H9 (cell line): ENCODE data around the gene CIDEC. TPM values are rescaled to one million over a fixed set of nuclear protein-coding genes. Genes with fewer than 3 reads are reported as not detected.

Experiments used
- DNase-seq: peaks from one replicate; pipeline ENCODE4 v3.0.0-alpha.2; 2017
- H2AFZ ChIP-seq: one replicate; pipeline ENCODE4 v1.6.1; 2013; ENCODE audit warnings: mild to moderate bottlenecking, low read length, control low read depth, moderate library complexity
- H2AK5ac ChIP-seq: 2 replicates; pipeline ENCODE4 v1.6.1; 2013; ENCODE audit warnings: low read length, control low read depth, mixed read lengths; ENCODE audit not compliant: insufficient read length
- H2BK120ac ChIP-seq: one replicate; pipeline ENCODE4 v1.6.1; 2013; ENCODE audit warnings: low read depth, mild to moderate bottlenecking, low read length, control low read depth, inconsistent platforms; ENCODE audit not compliant: poor library complexity, severe bottlenecking
- H2BK12ac ChIP-seq: 2 replicates; pipeline ENCODE4 v1.6.1; 2013; ENCODE audit warnings: low read length, control low read depth, mixed read lengths, low read depth; ENCODE audit not compliant: insufficient read length
- H2BK15ac ChIP-seq: 2 replicates; pipeline ENCODE4 v1.6.1; 2013; ENCODE audit warnings: low read depth, low read length, control low read depth
- H2BK20ac ChIP-seq: one replicate; pipeline ENCODE4 v1.6.1; 2013; ENCODE audit warnings: low read depth, mild to moderate bottlenecking, low read length, control low read depth, inconsistent platforms; ENCODE audit not compliant: poor library complexity, severe bottlenecking
- H2BK5ac ChIP-seq: 2 replicates; pipeline ENCODE4 v1.6.1; 2013; ENCODE audit warnings: low read length, control low read depth, mixed read lengths; ENCODE audit not compliant: insufficient read length
- H3K14ac ChIP-seq: 2 replicates; pipeline ENCODE4 v1.6.1; 2013; ENCODE audit warnings: low read length, control low read depth; ENCODE audit not compliant: insufficient read depth
- H3K18ac ChIP-seq: 2 replicates; pipeline ENCODE4 v1.6.1; 2013; ENCODE audit warnings: low read depth, mild to moderate bottlenecking, mixed read lengths, low read length, control low read depth; ENCODE audit not compliant: insufficient read length
- H3K23ac ChIP-seq: 2 replicates; pipeline ENCODE4 v1.6.1; 2013; ENCODE audit warnings: low read length, control low read depth, mixed read lengths, low read depth; ENCODE audit not compliant: insufficient read length
- H3K23me2 ChIP-seq: 2 replicates; pipeline ENCODE4 v1.6.1; 2013; ENCODE audit warnings: low read depth, mild to moderate bottlenecking, mixed read lengths, low read length, control low read depth; ENCODE audit not compliant: insufficient read length, poor library complexity, severe bottlenecking
- H3K27ac ChIP-seq: 2 replicates; pipeline ENCODE4 v1.5.1; 2013; ENCODE audit warnings: low read length, control low read depth, mixed read lengths, low read depth; ENCODE audit not compliant: insufficient read length
- H3K27me3 ChIP-seq: 2 replicates; pipeline ENCODE4 v1.6.1; 2013; ENCODE audit warnings: low read length, control low read depth, inconsistent platforms; ENCODE audit not compliant: insufficient read depth
- H3K4ac ChIP-seq: 2 replicates; pipeline ENCODE4 v1.6.1; 2013; ENCODE audit warnings: low read depth, mild to moderate bottlenecking, control low read depth, inconsistent platforms, low read length, moderate library complexity
- H3K4me1 ChIP-seq: 2 replicates; pipeline ENCODE4 v1.6.1; 2013; ENCODE audit warnings: low read length, control low read depth, inconsistent platforms; ENCODE audit not compliant: insufficient read depth
- H3K4me2 ChIP-seq: 2 replicates; pipeline ENCODE4 v1.6.1; 2013; ENCODE audit warnings: low read length, control low read depth, mixed read lengths; ENCODE audit not compliant: insufficient read length, insufficient read depth
- H3K56ac ChIP-seq: 2 replicates; pipeline ENCODE4 v1.6.1; 2013; ENCODE audit warnings: low read depth, mild to moderate bottlenecking, mixed read lengths, low read length, control low read depth; ENCODE audit not compliant: insufficient read length
- H3K79me1 ChIP-seq: 2 replicates; pipeline ENCODE4 v1.6.1; 2013; ENCODE audit warnings: low read depth, mild to moderate bottlenecking, moderate library complexity, low read length, control low read depth, inconsistent platforms; ENCODE audit not compliant: insufficient read depth, poor library complexity, severe bottlenecking
- H3K79me2 ChIP-seq: 2 replicates; pipeline ENCODE4 v1.6.1; 2013; ENCODE audit warnings: low read length, control low read depth, inconsistent platforms; ENCODE audit not compliant: insufficient read depth
- H3K9ac ChIP-seq: 2 replicates; pipeline ENCODE4 v1.6.1; 2013; ENCODE audit warnings: low read length, control low read depth, mixed read lengths; ENCODE audit not compliant: insufficient read length; ENCODE audit errors: extremely low read depth
- H3K9me3 ChIP-seq: one replicate; pipeline ENCODE4 v1.6.1; 2013; ENCODE audit warnings: low read depth, low read length, inconsistent platforms; ENCODE audit not compliant: control insufficient read depth
- H3T11ph ChIP-seq: one replicate; pipeline ENCODE4 v1.6.1; 2013; ENCODE audit warnings: mild to moderate bottlenecking, low read length, control low read depth, inconsistent platforms
- H4K20me1 ChIP-seq: one replicate; pipeline ENCODE4 v1.6.1; 2013; ENCODE audit not compliant: control insufficient read depth, insufficient read length, insufficient read depth
- H4K5ac ChIP-seq: 2 replicates; pipeline ENCODE4 v1.6.1; 2013; ENCODE audit warnings: low read depth, mild to moderate bottlenecking, mixed read lengths, low read length, control low read depth; ENCODE audit not compliant: insufficient read length
- H4K8ac ChIP-seq: replicated peaks from 2 replicates; pipeline ENCODE4 v1.6.1; 2013; ENCODE audit warnings: low read length, control low read depth, mixed read lengths, low read depth; ENCODE audit not compliant: insufficient read length
- H4K91ac ChIP-seq: 2 replicates; pipeline ENCODE4 v1.6.1; 2013; ENCODE audit warnings: low read depth, mild to moderate bottlenecking, moderate library complexity, mixed read lengths, low read length, control low read depth; ENCODE audit not compliant: insufficient read length
- H3K27ac Mint-ChIP-seq, 3 experiments: 2 replicates in 2 of 3; 3 replicates in 1 of 3; pipeline ENCODE4 v1.8.0; 2020 to 2021; ENCODE audit warnings: mixed read lengths in 3 of 3, mild to moderate bottlenecking in 1 of 3, moderate library complexity in 1 of 3
- H3K27me3 Mint-ChIP-seq: 2 replicates; pipeline ENCODE4 v1.8.0; 2021; ENCODE audit warnings: low read depth, mild to moderate bottlenecking, moderate library complexity, mixed read lengths
- H3K36me3 Mint-ChIP-seq, 3 experiments: 2 replicates in 2 of 3; 3 replicates in 1 of 3; pipeline ENCODE4 v1.8.0; 2020 to 2021; ENCODE audit warnings: low read depth in 3 of 3, mixed read lengths in 3 of 3; ENCODE audit not compliant: insufficient read depth in 1 of 3
- H3K4me1 Mint-ChIP-seq, 2 experiments: 2 replicates each; pipeline ENCODE4 v1.8.0; 2020; ENCODE audit warnings: mixed read lengths in 2 of 2
- H3K4me3 Mint-ChIP-seq, 2 experiments: 2 replicates in 1 of 2; 3 replicates in 1 of 2; pipeline ENCODE4 v1.8.0; 2020 to 2021; ENCODE audit warnings: mild to moderate bottlenecking in 2 of 2, mixed read lengths in 2 of 2, moderate library complexity in 1 of 2
- H3K9me3 Mint-ChIP-seq, 2 experiments: 2 replicates in 1 of 2; 3 replicates in 1 of 2; pipeline ENCODE4 v1.8.0; 2020; ENCODE audit warnings: mild to moderate bottlenecking in 2 of 2, mixed read lengths in 2 of 2, moderate library complexity in 1 of 2
- WGBS: extraction: QIAGEN DNeasy Blood & Tissue Kit; methylation state at CpG from one replicate; pipeline ENCODE4 v1.1.7; 2013; ENCODE audit warnings: missing lambda C conversion rate, low lambda C conversion rate, mixed read lengths; ENCODE audit not compliant: insufficient read length; ENCODE audit errors: extremely low coverage; 5-methylcytosine and 5-hydroxymethylcytosine counted together
- total RNA-seq: library from RNA; stranded (reverse); gene quantifications from 2 replicates; pipeline ENCODE4 v1.2.1, GENCODE V29; 2021
- TF ChIP-seq, protein P1 (sequence below): fragments of 200-600 bp; sonication (generic); conservative IDR thresholded peaks from 3 replicates; pipeline ENCODE4 v1.8.0; 2021; ENCODE audit warnings: antibody characterized with exemption, mild to moderate bottlenecking

The CIDEC gene
- total RNA-seq, 1 experiment from 2014 or later: not detected

DNA sequence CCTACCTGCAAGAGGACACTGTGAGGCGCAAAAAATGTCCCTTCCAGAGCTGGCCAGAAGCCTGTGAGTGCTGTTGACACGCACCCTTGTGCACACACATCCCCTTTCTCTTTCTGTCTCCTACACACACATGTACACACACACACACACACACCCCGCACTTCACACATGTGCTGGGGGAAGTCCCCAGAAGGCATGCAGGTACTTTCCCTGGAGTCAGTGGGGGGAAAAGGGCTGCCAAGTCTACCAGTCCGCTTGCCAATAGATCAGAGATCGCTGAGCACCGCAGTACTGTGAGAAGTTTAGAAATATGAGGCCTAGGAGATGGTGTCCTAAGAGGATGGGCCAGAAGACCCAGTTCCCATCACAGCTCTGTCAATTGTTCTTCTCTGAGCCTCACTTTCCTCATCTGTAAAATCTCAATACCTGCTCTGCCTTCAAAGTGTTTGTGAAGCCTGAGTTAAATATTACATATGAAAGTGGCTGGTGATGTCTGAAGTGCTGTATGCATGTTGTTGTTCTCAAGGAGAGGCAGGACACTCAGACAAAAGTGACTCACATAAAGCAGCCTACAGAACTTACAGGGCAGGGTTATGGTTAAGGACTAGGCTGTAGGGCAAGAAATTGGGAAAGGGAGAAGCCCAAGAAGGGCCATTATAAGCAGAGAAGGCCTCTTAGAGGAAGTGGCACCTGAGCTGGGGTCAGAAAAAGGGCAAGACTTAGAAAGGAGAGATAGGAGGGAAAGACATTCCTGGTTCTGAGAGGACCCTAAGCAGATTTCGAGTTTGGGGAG, 29.4 kb upstream of the CIDEC start:
- Mint-ChIP-seq H3K4me1 (peaks cover 0 to 3% of the 10 kb centered on the region in 2 experiments; a peak in 1 of 4 replicates), H3K4me3 (no peak overlapping the region), H3K9me3 (no peaks in the 10 kb centered on the region; a peak in 2 of 5 replicates), H3K27me3 (peaks cover 9% of the 10 kb centered on the region), H3K36me3 (peaks cover 0 to 5% (median 0%) of the 10 kb centered on the region in 3 experiments; a peak in 1 of 7 replicates), H3K27ac (no peak overlapping the region)
- Histone ChIP-seq H3K4me1 (no peaks in the 10 kb centered on the region), H4K8ac (no peak overlapping the region), H3K27me3 (no peaks in the 10 kb centered on the region), H3K23me2 (no peaks in the 10 kb centered on the region), H3K4ac (no peak overlapping the region), H2BK12ac (no peak overlapping the region), H3K79me1 (no peaks in the 10 kb centered on the region), H3K4me2 (no peak overlapping the region), H4K91ac (no peak overlapping the region), H3K18ac (no peak overlapping the region), H3K14ac (no peak overlapping the region), H3K56ac (no peak overlapping the region), H2AK5ac (no peak overlapping the region), H3K79me2 (no peaks in the 10 kb centered on the region), H2AFZ (no peak overlapping the region), H4K5ac (no peak overlapping the region), H3K23ac (no peak overlapping the region), H2BK20ac (no peak overlapping the region), H2BK15ac (no peak overlapping the region), H3K27ac (no peak overlapping the region), H3K9ac (no peak overlapping the region), H2BK120ac (no peak overlapping the region), H2BK5ac (no peak overlapping the region), H4K20me1 (no peaks in the 10 kb centered on the region), H3T11ph (no peak overlapping the region), H3K9me3 (no peaks in the 10 kb centered on the region)
- DNase-seq: no peak
- TF ChIP-seq, protein P1, sequence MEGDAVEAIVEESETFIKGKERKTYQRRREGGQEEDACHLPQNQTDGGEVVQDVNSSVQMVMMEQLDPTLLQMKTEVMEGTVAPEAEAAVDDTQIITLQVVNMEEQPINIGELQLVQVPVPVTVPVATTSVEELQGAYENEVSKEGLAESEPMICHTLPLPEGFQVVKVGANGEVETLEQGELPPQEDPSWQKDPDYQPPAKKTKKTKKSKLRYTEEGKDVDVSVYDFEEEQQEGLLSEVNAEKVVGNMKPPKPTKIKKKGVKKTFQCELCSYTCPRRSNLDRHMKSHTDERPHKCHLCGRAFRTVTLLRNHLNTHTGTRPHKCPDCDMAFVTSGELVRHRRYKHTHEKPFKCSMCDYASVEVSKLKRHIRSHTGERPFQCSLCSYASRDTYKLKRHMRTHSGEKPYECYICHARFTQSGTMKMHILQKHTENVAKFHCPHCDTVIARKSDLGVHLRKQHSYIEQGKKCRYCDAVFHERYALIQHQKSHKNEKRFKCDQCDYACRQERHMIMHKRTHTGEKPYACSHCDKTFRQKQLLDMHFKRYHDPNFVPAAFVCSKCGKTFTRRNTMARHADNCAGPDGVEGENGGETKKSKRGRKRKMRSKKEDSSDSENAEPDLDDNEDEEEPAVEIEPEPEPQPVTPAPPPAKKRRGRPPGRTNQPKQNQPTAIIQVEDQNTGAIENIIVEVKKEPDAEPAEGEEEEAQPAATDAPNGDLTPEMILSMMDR: no peak
- no CpG with 5 or more reads among the region's 7 CpGs for WGBS
